Mucosa of descending colon (tissue), 3 donors: ENCODE results near the gene FILIP1. TPM values are rescaled to one million over a fixed set of nuclear protein-coding genes. Genes with fewer than 3 reads are reported as not detected.

Experiments used
- ATAC-seq: fragments of 200-7000 bp; cut with Tn5 transposase; one replicate; pipeline ENCODE4 v1.9.1; 2020; ENCODE audit warnings: mild to moderate bottlenecking, moderate library complexity
- DNase-seq, 3 donors: peaks; one replicate each; pipeline ENCODE4 v3.0.0-alpha.2; 2020
- H3K36me3 ChIP-seq: fragments of 200-600 bp; one replicate; pipeline ENCODE4 v1.8.0; 2021; ENCODE audit warnings: low read depth, mild to moderate bottlenecking
- H3K4me1 ChIP-seq: fragments of 200-600 bp; one replicate; pipeline ENCODE4 v1.8.0; 2021; ENCODE audit warnings: low read depth, mild to moderate bottlenecking
- H3K4me3 ChIP-seq: fragments of 200-600 bp; one replicate; pipeline ENCODE4 v1.8.0; 2021; ENCODE audit warnings: mild to moderate bottlenecking
- H3K9me3 ChIP-seq: fragments of 200-600 bp; one replicate; pipeline ENCODE4 v1.8.0; 2021; ENCODE audit warnings: mild to moderate bottlenecking
- intact Hi-C, 2 donors: fragments of 100-400 bp; cut with DNase I in 1 of 2; cut with micrococcal nuclease in 1 of 2; formaldehyde crosslinking; loops; one replicate each; pipeline versions ENCODE4 v1.11.0 to v1.11.1; 2022; cut with DNase I, micrococcal nuclease
- microRNA-seq: library from miRNA; unstranded; fragments of <30 nt; microRNA quantifications from one replicate; pipeline ENCODE4, GENCODE V29; 2019
- total RNA-seq, 3 donors: library from RNA; stranded (reverse); fragmentation: NEBNext Ultra II Directional in 2 of 3; extraction: Animal tissue kit (Norgen Biotek cat#: 25700) in 2 of 3; gene quantifications; one replicate each; pipeline versions ENCODE4 v1.2.1 to v1.2.4, GENCODE V29; 2021 to 2023
- TF ChIP-seq, protein P1 (sequence below): fragments of 200-600 bp; IDR thresholded peaks from one replicate; pipeline ENCODE4 v1.8.0; 2022; ENCODE audit warnings: antibody characterized with exemption, mild to moderate bottlenecking
- donor health status: DM: no; HTN: no; CAD: no; lungs with moderate emphysema.
- donor health status: DM: no; HTN: no; CAD: no.
- donor health status: DM: no; HTN: yes; CAD: no.

FILIP1 gene
- total RNA-seq, 3 donors from 2014 or later: 1.0 to 49.8 (median 3.6) TPM

GRCh38 chr6:75244063-75244584 lies 249.5 kb downstream of the FILIP1 start:
- DNase-seq (no peak), ATAC-seq (peak; percentile 43)
- TF ChIP-seq, protein P1, sequence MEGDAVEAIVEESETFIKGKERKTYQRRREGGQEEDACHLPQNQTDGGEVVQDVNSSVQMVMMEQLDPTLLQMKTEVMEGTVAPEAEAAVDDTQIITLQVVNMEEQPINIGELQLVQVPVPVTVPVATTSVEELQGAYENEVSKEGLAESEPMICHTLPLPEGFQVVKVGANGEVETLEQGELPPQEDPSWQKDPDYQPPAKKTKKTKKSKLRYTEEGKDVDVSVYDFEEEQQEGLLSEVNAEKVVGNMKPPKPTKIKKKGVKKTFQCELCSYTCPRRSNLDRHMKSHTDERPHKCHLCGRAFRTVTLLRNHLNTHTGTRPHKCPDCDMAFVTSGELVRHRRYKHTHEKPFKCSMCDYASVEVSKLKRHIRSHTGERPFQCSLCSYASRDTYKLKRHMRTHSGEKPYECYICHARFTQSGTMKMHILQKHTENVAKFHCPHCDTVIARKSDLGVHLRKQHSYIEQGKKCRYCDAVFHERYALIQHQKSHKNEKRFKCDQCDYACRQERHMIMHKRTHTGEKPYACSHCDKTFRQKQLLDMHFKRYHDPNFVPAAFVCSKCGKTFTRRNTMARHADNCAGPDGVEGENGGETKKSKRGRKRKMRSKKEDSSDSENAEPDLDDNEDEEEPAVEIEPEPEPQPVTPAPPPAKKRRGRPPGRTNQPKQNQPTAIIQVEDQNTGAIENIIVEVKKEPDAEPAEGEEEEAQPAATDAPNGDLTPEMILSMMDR: no peak
- Histone ChIP-seq H3K4me3 (peak overlapping the region; percentile 50), H3K4me1 (peaks cover 11% of the 10 kb centered on the region), H3K36me3 (no peaks in the 10 kb centered on the region), H3K9me3 (no peaks in the 10 kb centered on the region)
- intact Hi-C loops: no loop called here

DNA sequence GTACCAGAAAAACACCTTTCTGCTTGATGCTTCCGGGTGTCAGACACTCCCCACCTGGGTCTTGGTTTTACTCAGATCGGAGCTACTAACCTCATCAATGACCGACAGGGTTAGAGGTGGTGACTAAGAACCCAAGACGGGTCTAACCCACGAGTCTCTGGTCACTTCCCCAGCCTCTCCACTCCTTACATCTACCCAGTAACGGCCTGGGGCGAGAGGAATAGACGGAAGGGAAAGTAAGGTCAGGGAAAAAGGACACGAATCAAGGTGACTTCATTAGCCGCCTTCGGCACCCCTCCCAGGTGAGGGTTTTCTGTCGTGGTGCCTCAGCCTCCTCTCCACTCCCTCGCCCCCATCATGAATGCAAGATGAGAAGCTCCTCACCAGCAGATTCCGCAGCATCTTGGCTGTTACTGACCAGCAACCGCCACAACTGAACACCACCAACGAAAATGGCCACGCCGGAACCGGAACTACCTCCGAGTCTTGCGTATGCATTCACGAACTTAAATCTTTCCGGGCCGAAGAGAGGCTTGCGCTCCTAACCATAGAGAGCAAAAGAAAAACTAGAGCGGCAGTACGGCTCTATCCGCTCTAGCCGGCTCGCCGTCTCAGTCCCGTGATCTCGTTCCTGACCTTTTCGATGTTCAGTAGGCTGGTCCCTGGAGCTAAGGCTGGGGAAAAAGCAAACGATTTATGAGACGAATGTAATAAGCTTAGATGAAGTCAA lies 250.1 kb downstream of the FILIP1 start, which contains the start of gene COX7A2:
Gene COX7A2, minus strand, starts transcription at position 469 of the 730 bp plus-strand sequence. Its CDS starts 67 bp downstream, at position 402.
- Histone ChIP-seq H3K9me3 (no peaks in the 10 kb centered on the region), H3K4me3 (peak within 1 kb of the TSS; percentile 50), H3K4me1 (peaks cover 11% of the 10 kb centered on the region), H3K36me3 (no peaks in the 10 kb centered on the region)
- TF ChIP-seq, protein P1: no peak
- DNase-seq (peak; percentile 89 to 95 (median 90)), ATAC-seq (peak; percentile 100)
- intact Hi-C loops: no loop called here

Small RNA genes lying within 50 kb of the gene (microRNA-seq; reads per million reads assigned to microRNA genes)
- not detected for gene MIR4463

Other genes starting within 250 kb of the FILIP1 start
- gene COX7A2, start 250.0 kb downstream of the FILIP1 start, total RNA-seq: 100 to 1,000 TPM; 493 to 721 (median 652) TPM
- 100 to 1,000 TPM in 1 of 3 donors, 10 to 100 TPM in 2; 87.0 to 127 (median 91.7) TPM for gene TMEM30A, start 209.0 kb downstream of the FILIP1 start, total RNA-seq
- gene SENP6, start 108.1 kb upstream of the FILIP1 start, total RNA-seq: 100 to 1,000 TPM in 1 of 3 donors, 10 to 100 TPM in 2; 72.2 to 117 (median 84.4) TPM